Left kidney (tissue), 2 donors: ENCODE measurements around the gene CCSER1. TPM values are rescaled to one million over a fixed set of nuclear protein-coding genes. Genes with fewer than 3 reads are reported as not detected.
"Not testable (repeated sequence)": the region's sequence is repeated elsewhere in the genome, so short reads cannot be mapped to it uniquely, and the experiment has no call there.

Experiments
- DNase-seq: peaks from one replicate; pipeline ENCODE4 v3.0.0-alpha.2; 2013
- polyA plus RNA-seq: library from polyadenylated mRNA; unstranded; fragments of 120-200 nt; gene quantifications from one replicate; pipeline ENCODE4 v1.2.1, GENCODE V29; 2013; ENCODE audit not compliant: insufficient read length

CCSER1 gene
- polyA plus RNA-seq, 1 donor = 22.4 TPM

- peak; percentile 21 for DNase-seq
These were observed 591.7 kb downstream of the CCSER1 start for GRCh38 chr4:90718931-90719330.

- DNase-seq = no peak
These were observed 600.7 kb downstream of the CCSER1 start for GRCh38 chr4:90727938-90728337.

- no peak for DNase-seq
These were observed 603.6 kb downstream of the CCSER1 start for GRCh38 chr4:90730752-90731151.

- DNase-seq = no peak
These were observed 606.0 kb downstream of the CCSER1 start for GRCh38 chr4:90733211-90733610.

GRCh38 chr4:90745176-90745575 lies 618.0 kb downstream of the CCSER1 start:
- DNase-seq = no peak

GRCh38 chr4:90753068-90753467 lies 625.9 kb downstream of the CCSER1 start:
- no peak for DNase-seq

GRCh38 chr4:90757534-90758060 lies 630.4 kb downstream of the CCSER1 start:
- DNase-seq = peak; percentile 8

GRCh38 chr4:90760059-90760458 lies 632.9 kb downstream of the CCSER1 start:
- DNase-seq = no peak

- DNase-seq = no peak
These were observed 639.6 kb downstream of the CCSER1 start for GRCh38 chr4:90766837-90767236.

- DNase-seq = no peak
These were observed 642.1 kb downstream of the CCSER1 start for GRCh38 chr4:90769251-90769650.

- no peak for DNase-seq
These were observed 653.0 kb downstream of the CCSER1 start for GRCh38 chr4:90780193-90780592.

- DNase-seq = no peak
These were observed 659.4 kb downstream of the CCSER1 start for GRCh38 chr4:90786602-90787001.

GRCh38 chr4:90792696-90793095 lies 665.5 kb downstream of the CCSER1 start:
- DNase-seq = no peak

- no peak for DNase-seq
These were observed 671.8 kb downstream of the CCSER1 start for GRCh38 chr4:90798948-90799347.

- no peak for DNase-seq
These were observed 672.7 kb downstream of the CCSER1 start for GRCh38 chr4:90799895-90800294.

GRCh38 chr4:90815569-90815968 lies 688.4 kb downstream of the CCSER1 start:
- no peak for DNase-seq

- DNase-seq = no peak
These were observed 689.6 kb downstream of the CCSER1 start for GRCh38 chr4:90816754-90817153.

- DNase-seq = no peak
These were observed 697.3 kb downstream of the CCSER1 start for GRCh38 chr4:90824266-90825150.

GRCh38 chr4:90825849-90826248 lies 698.7 kb downstream of the CCSER1 start:
- DNase-seq = no peak

- no peak for DNase-seq
These were observed 706.5 kb downstream of the CCSER1 start for GRCh38 chr4:90833706-90834105.

- DNase-seq = no peak
These were observed 710.0 kb downstream of the CCSER1 start for GRCh38 chr4:90837241-90837640.

GRCh38 chr4:90838859-90839258 lies 711.7 kb downstream of the CCSER1 start:
- not testable (repeated sequence) for DNase-seq

GRCh38 chr4:90840291-90840690 lies 713.1 kb downstream of the CCSER1 start:
- no peak for DNase-seq

- DNase-seq = no peak
These were observed 713.6 kb downstream of the CCSER1 start for GRCh38 chr4:90840828-90841227.
